ENCODE data around the gene FBXL17.

Gene FBXL17

GRCh38 chr5:108146222-108146621 lies 235.7 kb downstream of the FBXL17 start:
- DNase-seq = no peak

DNA sequence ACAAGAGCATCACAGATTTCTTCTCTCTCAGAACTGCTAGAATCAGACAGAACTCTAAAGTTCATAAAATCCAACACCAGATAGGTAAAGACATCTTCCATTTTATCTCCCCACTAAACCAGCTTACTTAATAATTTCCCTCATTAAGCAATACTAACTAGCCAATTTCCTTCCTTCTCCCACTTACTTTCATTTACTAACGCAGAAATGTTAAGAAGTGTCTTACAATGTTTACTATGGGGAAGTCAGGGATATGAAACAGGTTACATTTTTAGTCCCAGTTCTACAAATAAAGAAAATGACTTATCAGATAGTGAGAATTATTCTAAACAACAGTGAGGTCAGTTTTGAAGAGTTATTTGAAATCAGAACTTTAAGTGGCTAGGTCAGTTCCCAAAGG lies 236.5 kb downstream of the FBXL17 start:
- DNase-seq = peak in 2 of 4 experiments; percentile 49 to 51

GRCh38 chr5:108144332-108144731 lies 237.6 kb downstream of the FBXL17 start:
- DNase-seq = no peak

- no peak for DNase-seq
Measured at GRCh38 chr5:108143581-108143980, 238.3 kb downstream of the FBXL17 start.

GRCh38 chr5:108141676-108142075 lies 240.2 kb downstream of the FBXL17 start:
- DNase-seq = no peak

- no peak for DNase-seq
Measured at GRCh38 chr5:108136493-108136892, 245.4 kb downstream of the FBXL17 start.

- no peak for DNase-seq
Measured at GRCh38 chr5:108129129-108129528, 252.8 kb downstream of the FBXL17 start.

DNA sequence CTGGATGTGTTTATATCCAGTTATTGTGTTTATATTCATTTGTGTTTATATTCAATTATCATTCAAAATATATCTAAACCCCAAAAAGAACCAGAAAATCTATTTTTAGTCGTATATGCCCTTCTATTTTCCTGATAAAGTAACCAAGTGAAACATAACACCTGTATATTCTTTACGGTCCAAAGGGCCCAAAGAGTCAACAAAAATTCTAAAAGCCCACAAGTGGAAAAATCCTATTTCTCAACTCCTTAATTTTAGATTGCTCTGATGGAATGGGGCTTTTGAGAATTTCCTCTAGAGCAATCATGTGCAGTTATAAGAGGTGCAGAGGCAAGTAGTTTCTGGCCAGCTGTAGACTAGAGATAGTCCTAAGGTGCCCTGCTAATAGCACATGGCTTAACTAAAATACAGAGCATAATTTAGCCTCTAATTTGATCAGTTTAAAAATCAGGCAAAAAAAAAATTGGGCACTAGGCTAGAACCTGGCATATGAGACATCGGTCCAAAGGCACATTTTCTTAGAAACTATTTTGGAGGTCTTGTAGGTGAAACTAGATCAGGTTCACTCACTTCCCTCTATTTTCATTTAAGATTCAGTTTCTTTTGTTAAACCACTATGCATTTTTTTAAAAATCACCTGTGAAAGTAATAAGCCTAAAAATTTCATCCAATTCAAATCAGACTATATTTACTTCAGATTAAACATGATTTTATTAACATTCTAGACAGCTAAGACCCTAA lies 256.0 kb downstream of the FBXL17 start:
- DNase-seq = no peak

- no peak for DNase-seq
Measured at GRCh38 chr5:108124596-108124995, 257.3 kb downstream of the FBXL17 start.

- no peak for DNase-seq
Measured at GRCh38 chr5:108122702-108123101, 259.2 kb downstream of the FBXL17 start.

DNA sequence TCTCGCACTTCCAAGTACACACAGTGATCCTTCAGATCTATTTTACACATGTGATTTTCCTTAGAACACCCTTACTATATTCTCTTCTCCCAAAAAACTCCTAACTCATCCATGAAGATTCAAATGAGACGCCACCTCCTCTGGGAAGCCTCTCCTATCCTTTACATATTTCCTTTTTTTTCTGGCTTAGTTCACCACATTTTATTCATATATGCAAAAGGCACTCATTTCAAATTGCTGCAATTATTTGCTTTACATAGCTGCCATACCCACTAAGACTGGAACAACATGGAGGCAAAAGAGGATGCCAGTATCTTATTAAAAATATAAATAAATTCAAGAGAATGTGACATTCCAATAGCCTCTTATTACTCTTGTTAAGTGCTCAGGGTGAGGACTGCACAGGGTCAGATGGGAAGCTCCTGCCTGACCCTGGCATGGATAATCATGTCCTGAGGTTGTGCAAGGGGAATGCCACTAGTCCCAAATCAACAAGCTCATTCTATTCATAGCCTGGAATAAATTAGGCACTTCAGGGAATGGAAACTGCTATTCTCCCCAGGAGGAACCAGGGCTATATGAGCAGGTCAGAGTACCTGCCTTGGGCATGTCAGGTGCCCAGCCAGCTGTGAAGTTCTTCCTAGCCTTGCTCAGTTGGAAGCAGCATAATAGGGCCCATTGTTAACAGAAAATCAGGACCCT lies 262.9 kb downstream of the FBXL17 start:
- no peak for DNase-seq

- no peak for DNase-seq
Measured at GRCh38 chr5:108115673-108116072, 266.2 kb downstream of the FBXL17 start.

GRCh38 chr5:108113950-108114349 lies 267.9 kb downstream of the FBXL17 start:
- DNase-seq = no peak

- no peak for DNase-seq
Measured at GRCh38 chr5:108111736-108112135, 270.2 kb downstream of the FBXL17 start.

DNA sequence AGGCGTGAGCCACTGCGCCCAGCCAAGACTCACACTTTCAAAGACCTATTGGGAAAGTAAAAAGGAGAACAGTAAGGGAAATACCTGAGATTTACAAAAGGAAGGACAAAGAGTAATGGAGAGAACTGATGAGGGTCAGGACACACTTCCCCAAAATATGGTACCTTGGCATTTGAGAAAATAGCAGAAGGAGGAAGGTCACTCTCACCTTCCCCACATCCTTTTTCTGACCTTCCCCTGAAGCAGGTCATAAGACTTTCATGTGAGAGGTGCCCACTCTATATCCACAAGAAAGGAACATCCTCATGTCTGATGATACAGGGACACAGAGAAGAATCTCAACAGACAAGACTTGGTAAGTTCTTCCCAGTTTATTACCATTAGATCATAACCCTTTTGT lies 272.8 kb downstream of the FBXL17 start:
- no peak for DNase-seq

DNA sequence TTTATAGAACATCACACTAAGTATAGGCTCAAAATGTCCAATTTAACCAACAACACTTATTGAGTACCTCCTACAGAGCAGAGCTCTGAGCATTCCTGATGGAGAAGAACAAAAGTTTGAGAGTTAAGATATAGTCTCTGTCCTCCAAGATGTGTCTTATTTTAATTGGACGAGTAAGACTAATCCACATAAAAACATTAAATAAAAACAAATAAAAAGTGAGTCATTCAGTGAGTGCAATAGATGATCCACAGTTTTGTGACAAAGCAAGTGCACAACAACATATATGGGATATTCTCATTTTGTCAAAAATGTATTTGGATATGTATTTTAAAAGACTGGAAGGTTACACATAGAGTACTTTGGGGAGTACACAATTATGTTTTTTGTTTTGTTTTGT lies 277.4 kb downstream of the FBXL17 start:
- no peak for DNase-seq

GRCh38 chr5:108102463-108102862 lies 279.4 kb downstream of the FBXL17 start:
- no peak for DNase-seq

DNA sequence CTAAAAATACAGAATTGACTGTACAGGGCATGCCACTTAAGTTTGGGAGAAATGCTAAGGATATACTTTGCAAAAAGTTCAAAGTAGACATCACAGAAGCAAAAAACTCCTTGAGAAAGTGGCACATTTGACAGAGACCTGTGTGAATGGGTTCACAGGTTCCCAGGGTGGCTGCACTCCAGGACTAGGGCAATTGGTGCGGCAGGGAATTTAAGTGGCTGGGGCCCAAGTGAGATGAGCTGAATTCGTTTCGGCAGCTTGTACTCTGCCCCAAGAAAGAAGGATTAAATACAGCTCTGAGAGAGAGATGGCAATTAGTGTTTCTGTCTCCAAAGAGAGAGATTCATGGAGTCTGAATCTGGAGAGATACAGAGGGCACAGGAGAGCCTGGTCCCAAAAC lies 280.1 kb downstream of the FBXL17 start:
- DNase-seq = no peak

- no peak for DNase-seq
Measured at GRCh38 chr5:108101130-108101529, 280.8 kb downstream of the FBXL17 start.

DNA sequence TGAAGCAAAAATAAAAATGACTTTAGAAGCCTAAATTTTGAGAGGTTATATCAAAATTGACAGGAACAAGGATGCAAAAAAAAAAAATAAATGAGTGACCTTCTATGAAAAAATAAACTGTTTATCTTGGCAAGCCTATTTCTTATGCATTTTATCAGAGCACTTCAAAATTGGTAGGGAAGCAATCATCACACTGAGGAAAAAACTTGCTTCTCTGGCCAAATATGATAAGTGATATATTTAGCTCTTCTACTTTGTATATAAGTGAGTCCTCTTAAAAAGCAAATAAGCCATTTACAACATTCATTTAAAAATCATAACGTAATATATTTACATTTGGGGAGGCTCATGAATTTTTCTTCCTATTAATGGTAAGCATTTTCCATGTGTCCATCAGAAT lies 287.1 kb downstream of the FBXL17 start:
- no peak for DNase-seq

GRCh38 chr5:108093186-108093585 lies 288.7 kb downstream of the FBXL17 start:
- peak in 3 of 4 experiments; percentile 2 to 5 (median 3) for DNase-seq

- no peak for DNase-seq
Measured at GRCh38 chr5:108090946-108091345, 291.0 kb downstream of the FBXL17 start.

- no peak for DNase-seq
Measured at GRCh38 chr5:108084105-108084504, 297.8 kb downstream of the FBXL17 start.

- DNase-seq = no peak
Measured at GRCh38 chr5:108083232-108083631, 298.7 kb downstream of the FBXL17 start.

Measured in suppressor macrophage (primary cell).